Fibroblast of skin of scalp (primary cell): ENCODE data around the gene MFRP.

Source experiments
- DNase-seq: peaks from one replicate; pipeline ENCODE4 v3.0.0-alpha.2; 2013

The MFRP gene

DNA sequence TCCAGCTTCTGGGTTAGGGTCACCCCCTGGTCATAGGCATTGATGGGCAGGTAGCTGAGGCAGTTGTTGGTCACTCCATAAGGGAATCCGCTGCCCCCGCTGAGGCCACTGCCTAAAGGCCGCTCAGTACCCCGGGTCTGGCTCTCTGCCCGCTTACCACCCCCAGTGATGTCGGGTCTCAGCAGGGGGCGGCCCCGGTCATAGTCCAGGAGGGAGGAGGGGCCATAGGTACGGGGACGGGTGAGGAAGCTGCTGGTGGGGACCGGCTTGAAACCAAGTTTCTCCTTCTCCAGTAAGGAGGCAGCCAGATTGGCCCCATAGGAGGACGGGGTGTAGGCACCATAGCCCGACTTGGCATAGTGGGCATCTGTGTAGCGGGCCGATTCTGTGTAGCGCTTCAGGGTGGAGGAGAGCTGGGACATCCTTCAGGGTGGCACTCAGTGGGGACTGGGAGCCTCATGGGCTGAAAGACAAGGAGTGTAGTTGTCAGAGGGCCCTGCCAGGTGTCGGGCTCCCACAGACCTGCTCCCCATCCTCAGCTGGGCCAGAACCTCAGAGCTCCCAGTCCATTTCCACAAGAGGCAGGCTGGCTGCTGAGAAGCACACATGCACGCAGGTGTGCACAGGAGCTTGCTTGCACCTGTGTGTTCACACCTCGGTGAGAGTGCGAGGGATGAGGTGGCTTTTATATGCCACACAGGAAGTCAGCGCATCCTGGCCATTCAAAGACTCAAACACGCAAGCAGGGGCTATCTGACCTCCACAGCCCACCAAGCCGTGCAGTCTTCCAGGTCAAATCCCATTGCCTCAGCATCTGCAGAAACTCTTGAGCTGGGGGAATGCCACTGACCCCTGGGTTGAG is 26.8 kb upstream of the MFRP start:
- DNase-seq, result no peak

DNA sequence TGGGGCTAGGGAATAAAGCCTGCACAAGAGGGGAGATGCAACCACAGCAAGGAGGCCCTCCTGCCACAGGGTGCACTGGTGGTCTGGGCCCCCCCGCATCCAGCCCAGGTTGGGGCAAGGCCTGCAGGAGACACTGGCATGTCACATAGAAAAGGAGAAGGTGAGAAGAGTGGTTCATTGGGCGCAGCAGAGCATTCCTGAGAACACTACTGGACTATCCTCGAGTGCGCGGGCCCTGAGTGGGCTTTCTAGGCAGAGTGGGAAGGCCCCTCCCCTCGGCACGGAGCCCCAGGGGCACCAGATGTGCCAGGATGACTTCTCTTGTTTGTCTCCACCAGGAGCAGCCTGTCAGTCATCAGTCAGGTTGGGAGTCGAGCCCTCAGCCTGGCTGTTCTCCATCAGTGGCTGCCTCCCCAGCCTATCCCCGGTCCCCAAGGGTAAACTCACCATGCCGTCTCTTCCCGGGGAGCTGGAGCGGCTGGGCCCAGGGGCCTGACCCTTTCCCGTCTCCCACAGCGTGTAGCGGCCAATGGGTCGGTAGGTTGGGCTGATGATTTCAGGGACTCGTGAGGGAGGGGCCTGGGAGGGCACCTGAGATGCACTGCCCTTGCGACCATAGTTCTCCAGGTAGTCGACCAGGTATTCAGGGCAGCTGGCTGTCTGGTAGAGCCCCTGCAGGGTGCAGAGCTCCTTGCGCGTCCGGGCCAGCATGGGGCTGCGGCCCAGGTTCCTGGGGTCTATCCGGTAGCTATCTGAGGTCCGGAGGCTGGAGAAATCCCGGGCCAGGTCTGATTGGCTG is 26.0 kb upstream of the MFRP start:
- DNase-seq, result no peak

DNA sequence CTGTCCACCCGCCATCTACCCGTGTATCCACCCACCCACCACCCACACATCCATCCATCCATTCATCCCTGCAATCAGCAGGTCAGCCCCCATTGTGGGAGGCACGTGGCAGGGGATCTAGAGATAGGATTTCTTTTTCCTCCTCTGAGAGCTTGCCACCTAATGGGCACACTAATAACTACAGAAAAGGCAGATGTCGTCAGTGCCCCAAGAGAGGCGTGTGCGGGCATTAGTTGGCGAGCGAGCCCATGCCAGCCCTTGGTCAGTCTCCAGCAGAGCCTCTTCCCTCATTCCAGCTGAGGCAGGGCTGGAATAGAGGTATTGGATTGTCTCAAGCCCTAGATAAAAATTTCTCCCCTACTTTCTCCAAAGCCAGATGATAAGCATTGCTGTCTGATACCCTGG is 25.3 kb upstream of the MFRP start:
- no peak for DNase-seq

DNA sequence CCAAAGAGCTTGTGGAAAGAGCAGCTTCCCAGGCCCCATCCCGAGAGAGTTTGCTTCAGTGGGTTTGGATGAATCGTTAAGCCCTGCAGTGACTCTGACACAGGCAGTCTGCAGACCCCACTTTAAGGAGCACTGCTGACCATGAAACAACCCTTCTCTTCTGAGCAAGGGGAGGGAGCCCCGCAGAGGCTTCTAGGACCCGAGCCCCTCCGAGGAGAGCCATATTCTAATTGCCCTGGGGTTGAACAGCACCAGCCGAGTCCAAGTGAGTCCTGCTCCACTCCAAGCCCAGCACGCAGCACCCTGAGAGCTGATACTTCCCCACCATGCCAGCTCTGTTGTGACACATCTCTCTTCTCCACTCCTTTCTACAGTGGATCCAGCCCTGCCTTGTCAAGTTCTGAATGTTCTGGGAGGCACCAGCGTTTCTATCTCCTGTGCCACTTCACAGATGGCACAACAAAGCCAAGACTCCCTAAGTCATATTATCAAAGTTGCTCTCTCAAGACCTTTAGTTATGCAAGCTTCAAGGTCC is 24.6 kb upstream of the MFRP start:
- DNase-seq, result no peak

DNA sequence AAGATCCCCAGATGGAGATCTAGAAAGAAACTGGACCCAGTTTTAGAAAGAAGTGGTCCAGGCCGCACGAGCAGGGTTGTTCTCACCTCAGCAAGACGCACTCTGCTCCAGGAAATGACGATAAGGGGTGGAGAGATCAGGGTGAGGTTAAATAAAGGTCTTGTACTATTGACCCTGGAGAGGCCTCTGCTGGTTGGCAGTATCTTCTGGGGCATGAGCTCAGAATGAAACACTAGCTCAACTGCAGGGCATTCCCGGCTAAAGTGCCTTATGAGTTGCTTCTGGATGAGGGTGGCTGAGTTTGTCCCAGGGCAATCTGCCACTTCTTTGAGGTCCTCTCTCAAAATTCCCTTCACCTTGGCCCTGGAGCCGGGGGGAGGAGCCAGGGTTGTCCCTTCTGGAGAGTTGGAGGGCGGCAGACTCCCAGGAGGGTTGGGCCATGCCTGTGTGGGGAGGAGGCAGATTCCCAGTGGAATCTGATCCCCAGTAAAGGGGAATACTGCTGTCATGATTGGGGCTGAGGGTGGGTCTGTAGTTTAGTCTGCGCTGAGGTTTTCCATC is 24.1 kb upstream of the MFRP start:
- no peak for DNase-seq

DNA sequence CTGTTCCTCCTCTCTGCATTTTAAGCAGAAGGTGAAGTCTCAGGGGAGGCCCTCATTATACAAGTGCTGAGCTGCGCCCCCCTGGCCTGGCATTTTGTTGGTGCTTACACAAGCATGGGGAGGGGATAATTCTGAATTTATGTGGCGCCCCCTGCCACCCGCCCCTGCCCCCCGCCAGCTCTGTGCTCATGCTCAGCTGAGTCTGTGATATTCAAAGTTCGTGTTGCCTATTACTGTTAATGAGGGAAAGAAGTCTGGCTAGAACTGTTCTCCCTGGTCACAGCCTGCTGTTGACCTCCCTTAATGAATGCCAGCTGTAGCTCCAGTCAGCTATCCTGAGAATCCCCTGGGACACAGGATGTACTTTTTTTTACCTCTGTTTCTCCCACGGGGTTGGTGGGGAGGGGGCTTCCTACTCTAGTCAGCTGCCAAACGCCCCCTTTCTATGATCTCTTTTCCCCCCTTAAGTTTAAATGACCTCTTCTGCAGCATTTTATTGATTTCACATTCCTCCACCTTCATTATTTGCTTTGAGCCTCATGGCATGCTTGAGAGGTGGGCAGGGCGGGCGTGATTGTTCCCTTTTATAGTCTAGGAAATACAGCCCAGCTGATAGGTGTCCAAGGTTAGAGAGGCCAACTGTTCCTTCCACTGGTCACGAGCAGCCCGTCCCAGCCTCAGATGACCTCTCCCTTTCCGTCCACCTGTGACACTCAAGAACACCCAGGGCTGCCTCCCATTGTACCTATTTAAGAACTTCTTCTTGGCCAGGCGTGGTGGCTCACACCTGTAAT is 22.8 kb upstream of the MFRP start:
- DNase-seq, result no peak

DNA sequence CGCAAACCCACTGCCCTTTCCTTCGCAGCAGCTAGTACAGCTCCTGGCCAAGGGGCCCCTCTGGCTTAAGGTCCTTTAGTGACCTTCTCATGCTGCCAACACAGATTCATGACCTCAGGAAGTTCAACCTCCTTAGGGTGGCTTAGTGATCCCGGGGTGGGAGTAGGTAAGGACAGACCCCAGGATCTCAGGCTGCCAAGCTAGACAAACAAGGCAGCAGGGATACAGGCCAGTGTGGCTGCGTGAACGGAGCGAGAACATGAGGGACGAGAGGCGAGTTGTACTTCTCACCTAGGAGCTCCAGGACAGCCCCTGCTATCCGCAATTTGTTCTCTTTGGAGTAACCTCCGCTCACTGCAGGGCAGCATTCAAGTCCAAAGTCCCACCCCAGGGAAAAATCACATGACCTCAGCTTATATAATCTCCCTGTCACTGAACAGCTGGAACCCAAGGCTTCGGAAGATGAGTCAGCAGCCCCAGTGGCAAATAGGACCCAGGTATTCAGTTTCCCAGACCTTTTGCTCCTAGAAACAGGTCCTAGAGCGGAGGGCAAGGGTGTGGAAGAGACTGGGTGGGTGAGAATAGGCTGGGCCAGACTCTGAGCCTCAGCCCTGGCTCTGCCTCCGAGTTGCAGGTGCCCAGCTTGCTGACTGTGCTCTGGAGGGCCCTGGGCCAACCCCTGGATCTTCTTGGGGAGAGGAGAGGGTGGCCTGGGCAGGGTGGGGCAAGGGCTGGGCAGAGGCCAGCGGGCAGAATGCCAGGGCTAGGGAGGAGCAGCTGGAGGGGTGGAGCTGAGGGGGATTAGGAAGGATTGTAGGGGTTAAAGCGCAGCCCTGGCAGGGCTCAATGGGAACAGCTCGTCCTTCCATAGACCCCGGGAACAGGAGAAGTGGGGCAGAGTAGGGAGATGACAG is 21.9 kb upstream of the MFRP start:
- DNase-seq, result no peak

DNA sequence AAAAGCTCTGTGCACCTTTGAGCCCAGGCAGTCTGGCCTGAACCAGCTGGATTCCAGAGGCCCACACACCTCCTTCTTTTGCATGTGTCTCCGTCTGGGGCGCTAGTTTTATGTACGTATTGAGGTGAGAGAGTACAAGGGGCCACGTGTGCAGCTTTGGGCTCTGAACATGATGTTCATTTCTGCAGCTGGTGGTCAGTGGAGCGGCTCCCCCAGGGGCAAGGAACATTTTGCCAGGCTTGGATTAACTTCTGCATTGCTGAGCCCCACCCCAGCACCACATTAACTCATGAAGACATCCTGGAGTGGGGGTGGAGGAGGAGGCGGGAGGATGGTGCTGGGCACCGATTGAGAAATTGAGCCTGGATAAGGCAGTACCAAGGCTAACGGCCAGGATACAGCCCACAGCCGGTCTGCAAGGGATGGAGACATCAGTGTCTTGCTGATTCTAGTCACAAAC is 21.2 kb upstream of the MFRP start:
- no peak for DNase-seq

DNA sequence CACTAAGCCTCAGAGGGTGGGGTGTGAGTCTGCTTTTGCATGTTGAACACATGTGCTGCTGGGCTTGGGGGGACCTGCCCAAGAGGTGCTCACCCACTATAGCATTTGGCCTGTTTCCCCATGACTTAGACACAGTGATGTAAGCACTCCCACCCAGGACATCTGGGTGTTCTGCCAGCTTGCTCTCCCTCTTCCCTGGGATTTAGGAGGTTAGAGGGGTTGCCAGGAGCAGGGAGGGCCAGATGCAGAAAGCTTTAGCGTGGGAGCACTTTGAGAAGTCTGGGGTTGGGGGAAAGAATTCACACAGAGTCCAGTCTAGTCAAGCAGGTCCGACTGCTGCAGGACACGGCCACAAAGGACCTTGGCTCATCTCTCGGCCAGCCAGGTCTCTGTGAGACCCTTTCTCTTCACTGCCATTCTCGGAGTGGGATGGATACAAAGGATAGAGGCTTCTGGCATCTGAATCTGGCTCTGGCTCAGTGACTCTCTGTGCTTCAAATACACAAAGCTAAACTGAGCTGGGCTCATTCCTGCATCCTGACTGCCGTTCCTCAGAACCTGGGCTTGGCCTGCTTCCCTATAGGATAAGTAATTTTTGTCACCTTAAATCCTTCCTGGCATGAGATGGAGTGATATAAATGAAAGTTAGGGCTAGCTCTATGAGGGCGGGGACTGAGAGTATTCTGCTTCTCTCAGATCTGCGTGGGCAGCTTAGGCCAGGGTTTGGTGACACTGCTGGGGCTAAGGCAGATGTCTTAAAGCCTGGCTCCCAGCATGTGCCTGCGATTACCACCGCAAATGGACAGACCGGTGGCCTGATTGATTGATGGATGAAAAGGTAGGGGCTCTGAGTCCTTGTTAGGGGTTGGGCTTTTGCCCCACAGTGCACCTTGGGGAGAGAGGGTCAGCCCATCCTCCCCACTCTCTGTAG is 20.4 kb upstream of the MFRP start:
- DNase-seq, result no peak

DNA sequence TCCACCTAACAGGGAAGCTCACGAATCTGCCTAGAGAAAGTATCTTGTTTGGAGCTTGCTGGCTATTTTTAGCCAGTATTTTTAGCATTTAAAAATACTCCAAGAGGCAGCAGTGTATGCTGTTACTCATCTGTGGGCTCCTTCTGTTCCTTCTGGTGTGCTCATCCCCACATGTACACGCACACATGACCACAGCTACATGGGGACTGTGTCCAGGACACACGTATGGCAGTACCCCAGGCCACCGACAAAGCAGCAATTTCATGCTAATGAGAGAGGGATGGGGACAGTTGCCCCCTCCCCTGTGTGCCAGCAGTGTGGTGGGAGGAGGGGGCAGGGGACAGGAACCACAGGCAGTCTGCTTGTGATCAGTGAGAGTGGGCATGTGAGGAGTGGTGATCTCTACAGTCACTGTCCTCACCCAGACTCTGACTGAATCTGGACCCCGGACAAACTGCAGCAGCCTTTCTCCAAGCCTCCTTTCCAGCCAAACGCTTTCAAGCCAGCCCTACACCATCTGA is 18.6 kb upstream of the MFRP start:
- DNase-seq, result no peak

DNA sequence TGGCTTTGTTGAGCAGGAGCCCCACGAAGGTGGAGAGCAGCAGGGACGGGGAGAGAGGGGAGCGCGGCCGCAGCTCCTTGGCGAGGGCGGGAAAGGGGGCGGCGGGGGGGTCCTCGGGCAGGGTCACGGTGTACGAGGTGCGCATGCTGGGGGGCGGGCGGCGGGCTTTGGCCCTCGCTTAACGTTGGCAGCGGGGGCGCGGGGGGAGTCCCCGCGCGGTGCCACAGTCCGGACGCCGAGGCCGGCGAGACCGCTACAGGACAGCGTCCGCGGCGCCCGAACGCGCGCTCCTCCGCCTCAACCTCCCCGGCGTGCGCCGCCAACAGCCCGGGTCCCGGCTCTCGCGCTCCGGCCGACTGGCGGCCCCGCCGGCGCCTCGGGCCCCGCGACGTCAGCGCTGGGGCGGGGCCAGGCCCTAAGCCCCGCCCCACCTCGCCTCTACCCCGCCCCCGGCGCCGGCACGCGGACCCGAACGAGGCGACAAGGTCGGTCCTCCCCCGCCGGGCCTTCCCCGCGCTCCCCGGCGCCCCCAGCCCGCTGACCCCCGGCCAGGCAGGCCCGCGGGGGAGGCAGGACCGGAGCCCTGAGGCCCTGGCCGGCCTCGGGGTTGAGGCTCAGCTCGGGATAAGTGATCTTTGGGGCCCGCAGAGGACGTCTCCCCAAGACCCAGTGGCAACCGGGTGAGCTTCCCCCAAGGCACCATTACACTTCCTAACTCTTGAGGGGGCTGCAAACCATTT is 17.5 kb upstream of the MFRP start:
- peak; percentile 57 for DNase-seq

DNA sequence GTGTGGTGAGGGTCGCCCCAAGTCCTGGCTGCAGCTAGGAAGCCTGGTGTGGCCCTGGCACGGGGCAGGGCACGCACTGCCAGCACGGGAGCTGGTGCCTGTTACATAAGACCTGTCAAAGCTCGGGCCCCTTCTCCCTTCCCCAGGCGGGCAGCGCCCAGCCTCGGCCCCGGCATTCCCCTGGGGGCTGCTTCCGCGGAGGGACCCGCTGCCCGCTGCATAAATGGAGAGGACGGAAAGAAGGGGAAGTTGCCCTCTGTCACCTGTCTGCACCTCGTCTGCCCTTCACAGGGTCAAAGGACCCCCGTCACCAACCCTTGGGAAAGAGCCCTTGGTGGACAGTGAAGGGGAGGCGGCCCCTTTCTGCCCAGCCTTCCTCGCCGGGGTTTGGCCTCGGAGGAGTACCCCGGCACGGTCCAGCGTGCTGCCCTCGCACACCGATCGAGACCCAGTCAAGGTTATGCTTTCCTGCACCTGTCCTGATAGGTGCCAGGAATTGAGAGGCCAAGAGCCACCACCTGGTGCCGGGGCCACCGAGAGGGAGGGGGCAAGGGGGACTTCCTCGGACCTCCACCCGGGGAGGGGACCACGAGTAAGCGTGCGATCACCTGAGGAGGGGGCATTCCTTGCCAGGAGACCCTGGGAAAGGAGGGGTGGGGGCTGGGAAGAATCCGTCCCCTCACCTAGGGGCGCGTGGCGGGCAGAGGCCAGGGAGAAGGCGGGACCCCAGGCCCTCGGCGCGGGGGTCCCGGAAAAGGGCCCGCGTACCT is 16.8 kb upstream of the MFRP start:
- DNase-seq, result no peak

DNA sequence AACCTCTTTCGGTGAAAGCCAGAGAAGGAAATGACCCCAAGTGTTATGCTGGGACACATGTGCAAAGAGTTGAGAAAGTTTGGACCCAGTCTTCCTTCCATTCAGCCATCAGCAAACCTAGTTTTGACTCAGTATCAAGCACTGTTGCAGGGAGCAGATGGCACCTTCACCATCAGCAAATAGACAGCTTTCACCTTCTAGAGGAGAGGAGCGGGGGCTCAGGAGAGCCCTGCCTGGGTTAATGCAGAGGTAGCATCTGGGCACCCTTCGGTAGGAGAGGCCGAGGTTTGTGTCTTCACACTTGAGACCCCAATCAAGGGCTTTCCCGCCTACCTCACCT is 16.2 kb upstream of the MFRP start:
- DNase-seq, result no peak

DNA sequence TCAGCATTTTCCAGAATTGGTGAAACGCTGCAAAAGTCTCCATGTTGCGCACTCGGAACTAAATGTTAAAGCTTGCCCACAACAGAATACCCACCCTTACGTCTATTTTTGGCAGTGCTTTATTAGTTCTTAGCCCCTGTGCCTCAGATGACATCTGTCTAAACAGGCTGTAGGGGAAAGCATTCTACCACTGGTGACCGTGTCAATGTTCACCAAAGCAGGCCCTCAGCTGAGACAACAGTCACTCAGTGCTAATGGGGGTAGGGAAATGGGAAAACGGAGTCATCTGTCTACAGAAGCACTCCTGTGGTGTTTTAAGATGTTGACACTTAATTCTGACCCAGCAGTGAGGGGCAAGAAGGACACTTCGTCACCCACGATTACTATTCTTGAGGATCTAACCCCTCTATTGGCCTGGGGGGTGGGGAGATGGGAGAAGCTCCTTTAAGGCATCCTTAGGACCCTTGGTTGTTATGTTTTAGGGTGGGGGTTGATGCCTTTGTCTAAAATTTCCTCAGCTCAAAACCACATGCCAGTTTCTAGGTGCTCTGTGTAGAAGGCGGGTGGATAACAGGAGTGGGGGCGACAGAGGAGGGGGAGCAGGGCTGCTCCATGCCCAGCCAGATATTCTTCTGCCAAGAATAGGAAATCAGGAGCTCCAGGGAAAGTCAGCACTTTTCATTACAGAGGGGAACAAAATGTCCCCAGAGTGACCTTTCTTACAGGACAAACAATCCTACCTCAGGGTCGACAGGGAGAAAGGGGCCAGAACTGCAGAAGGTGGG is 15.6 kb upstream of the MFRP start:
- no peak for DNase-seq

DNA sequence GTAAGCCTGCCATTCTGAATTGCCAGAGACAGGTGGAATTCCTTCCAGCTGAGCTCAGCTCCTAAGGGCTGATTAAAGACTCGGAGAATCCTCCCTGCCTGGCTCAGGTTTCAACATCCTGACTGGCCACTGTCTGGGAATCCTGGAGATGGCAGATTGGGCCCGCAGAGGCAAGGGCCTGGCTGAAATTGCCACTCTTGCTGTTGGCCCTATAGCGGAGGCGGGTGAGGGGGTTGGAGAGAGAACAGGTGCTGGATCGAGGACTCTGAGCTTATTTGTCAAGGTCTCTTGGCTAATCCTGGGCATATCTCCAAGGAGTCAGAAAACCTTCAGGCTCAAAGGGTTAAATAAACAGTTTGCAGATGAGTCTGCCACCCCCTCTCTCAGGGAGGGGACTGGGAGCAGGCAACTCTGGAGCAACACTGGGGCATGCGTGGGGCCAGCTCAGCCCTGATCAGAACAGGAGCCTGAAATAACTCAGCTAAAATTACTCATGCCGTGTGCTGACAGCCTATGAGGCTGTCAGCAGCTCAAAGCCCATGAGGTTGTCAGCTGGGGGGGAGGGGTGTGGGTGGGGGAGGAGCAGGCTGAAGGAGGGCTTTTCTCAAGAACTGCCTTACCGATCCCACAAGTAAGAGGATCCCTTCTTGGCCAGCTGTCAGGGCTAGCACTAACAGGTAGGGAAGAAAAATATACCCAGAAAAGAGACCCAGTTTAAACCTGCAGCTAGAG is 14.7 kb upstream of the MFRP start:
- peak; percentile 76 for DNase-seq

DNA sequence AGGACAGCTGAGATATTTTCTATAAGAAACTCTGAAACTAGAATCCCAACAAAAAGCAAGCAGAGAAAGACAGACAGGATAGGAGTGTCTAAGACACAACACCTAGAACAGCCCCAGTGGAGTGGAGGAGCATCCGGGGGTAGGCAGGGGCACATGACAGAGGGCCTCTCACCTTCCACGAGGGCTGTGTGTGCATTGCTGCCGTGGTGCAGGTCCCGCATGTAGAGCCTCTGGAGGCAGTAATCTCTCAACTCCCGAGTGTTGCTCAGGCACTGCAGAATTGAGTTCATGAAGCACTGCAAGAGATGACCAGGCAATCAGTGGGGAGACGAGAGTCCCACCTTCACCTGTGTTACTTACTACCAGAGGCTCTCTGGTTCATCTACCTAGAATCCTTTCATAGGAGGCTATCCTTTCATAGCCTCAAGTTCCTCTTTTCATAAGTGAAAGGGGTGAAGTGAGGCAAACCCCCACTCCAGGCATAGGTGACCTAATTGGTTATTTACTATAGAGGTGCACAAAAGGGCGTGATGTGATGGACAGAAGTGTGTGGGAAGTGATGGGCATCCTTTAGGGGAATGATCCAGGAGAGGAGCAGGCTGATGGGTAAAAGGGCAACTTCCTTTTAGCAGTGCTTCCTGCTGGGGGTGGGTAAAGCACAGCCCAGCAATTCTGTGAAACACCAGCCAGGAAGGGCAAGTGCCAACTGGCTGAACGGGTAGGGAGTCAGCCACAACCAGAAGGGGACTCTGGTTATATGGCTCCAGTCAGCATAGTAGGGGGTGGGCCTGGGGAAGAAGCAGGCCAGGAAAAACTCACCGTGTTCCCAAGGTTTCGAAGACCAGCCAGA is 13.1 kb upstream of the MFRP start:
- DNase-seq, result no peak
